SK-N-MC (cell line): ENCODE measurements around the gene SPATA46.

ENCODE experiments used
- EZH2 ChIP-seq: fragments of 200-600 bp; sonication (generic); IDR thresholded peaks from one replicate; pipeline ENCODE4 v1.6.1; 2017; ENCODE audit warnings: antibody characterized with exemption
- FOXP2 ChIP-seq: optimal IDR thresholded peaks from 2 replicates; pipeline ENCODE3; 2011; ENCODE audit warnings: mild to moderate bottlenecking, moderate library complexity; ENCODE audit not compliant: insufficient read depth; ENCODE audit errors: extremely low read length, control extremely low read depth
- POLR2AphosphoS5 ChIP-seq: IDR thresholded peaks from 2 replicates; pipeline ENCODE4 v1.6.1; 2012; ENCODE audit warnings: mild to moderate bottlenecking, low read depth, low read length, borderline replicate concordance

GRCh38 chr1:162360874-162361260, 15.8 kb downstream of the SPATA46 start:
- no peak for TF ChIP-seq EZH2
- TF ChIP-seq POLR2AphosphoS5: no peak
- no peak for TF ChIP-seq FOXP2
